BJ (cell line): ENCODE results near the gene NRGN. TPM values are rescaled to one million over a fixed set of nuclear protein-coding genes. Genes with fewer than 3 reads are reported as not detected.
A peak's percentile ranks its signal among the peaks of the same experiment; 100 is the strongest.

Experiments
- CTCF ChIA-PET: fragments of 350-600 bp; formaldehyde crosslinking; extraction: SDS; loops from one replicate; lab custom pipeline; 2021; ENCODE audit warnings: antibody characterized with exemption, inconsistent platforms; lab: Yijun Ruan, JAX
- POLR2A ChIA-PET: fragments of 300-600 bp; sonication (Branson Sonifier 250); formaldehyde crosslinking; extraction: SDS; loops from one replicate; lab custom pipeline; 2021; ENCODE audit warnings: antibody characterized with exemption; lab: Charles Lee
- DNase-seq: peaks from one replicate; pipeline ENCODE4 v3.0.0-alpha.2; 2011; ENCODE audit warnings: low read depth
- H3K27me3 ChIP-seq: 2 replicates; pipeline ENCODE4 v1.6.0; 2011; ENCODE audit warnings: low read length; ENCODE audit not compliant: control insufficient read depth, insufficient read depth
- H3K36me3 ChIP-seq: 2 replicates; pipeline ENCODE4 v1.5.1; 2011; ENCODE audit warnings: low read length; ENCODE audit not compliant: control insufficient read depth, insufficient read depth
- H3K4me3 ChIP-seq: 2 replicates; pipeline ENCODE4 v1.5.1; 2011; ENCODE audit warnings: low read depth, mild to moderate bottlenecking, control low read depth, low read length
- polyA minus RNA-seq: library from RNA; depleted of rRNA, polyadenylated mRNA; stranded (reverse); fragments of >200 nt; gene quantifications from 2 replicates; pipeline ENCODE4 v1.2.3, GENCODE V29; 2011; rRNA and poly(A)+ RNA removed
- polyA plus RNA-seq: library from polyadenylated mRNA; depleted of rRNA; stranded (reverse); fragments of >200 nt; gene quantifications from 2 replicates; pipeline ENCODE4 v1.2.3, GENCODE V29; 2011; rRNA removed
- TF ChIP-seq, protein P1 (sequence below): IDR thresholded peaks from 2 replicates; pipeline ENCODE4 v1.5.1; 2011; ENCODE audit warnings: low read depth, mild to moderate bottlenecking, control low read depth, inconsistent platforms, low read length, moderate library complexity; ENCODE audit not compliant: insufficient read depth

NRGN gene
- 0.98 and 1.6 TPM in 2 replicates for polyA plus RNA-seq
- 0.52 and 0.87 TPM in 2 replicates for polyA minus RNA-seq

DNA sequence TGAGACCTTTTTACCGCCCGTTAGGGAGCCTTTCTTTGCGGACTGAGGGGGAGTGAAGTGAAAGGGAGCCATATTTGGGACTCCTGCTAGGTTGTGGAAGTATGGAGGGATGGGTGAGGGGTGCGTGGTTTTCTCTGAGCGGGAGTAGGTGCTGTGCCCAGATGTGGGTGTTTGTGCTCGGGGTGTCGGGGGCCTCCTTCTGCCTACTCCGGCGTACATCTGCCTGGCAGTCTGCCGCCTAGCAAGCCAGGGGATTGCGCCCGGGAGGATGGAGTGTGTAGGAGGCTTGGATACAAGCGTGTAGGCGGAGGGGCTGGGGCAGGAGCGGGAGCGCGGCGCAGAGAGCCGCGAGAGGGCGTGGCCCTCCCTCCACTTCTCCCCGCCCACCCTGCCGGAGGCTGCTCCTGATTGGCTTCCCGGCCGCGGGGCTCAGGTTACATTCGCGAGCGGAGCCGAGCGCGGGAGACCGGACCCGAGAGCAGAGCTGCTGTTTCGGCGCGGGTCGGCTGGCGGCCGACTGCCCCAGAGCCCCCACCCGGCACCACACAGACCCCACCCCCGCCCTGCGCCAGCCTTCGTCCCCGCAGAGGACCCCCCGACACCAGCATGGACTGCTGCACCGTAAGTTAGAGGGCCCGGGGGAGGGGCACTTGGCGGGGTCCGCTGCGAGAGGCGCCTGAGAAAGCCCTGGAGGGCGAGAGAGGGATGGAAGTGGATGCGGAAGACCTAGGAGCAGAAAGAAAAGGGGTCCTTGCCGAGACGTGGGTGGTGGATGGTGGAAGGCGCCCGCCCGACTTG lies at the start of gene NRGN:
NRGN (plus strand) TSS at position 464 of the 798 bp plus-strand sequence; CDS start at position 607, 143 bp downstream.
- TF ChIP-seq, protein P1, sequence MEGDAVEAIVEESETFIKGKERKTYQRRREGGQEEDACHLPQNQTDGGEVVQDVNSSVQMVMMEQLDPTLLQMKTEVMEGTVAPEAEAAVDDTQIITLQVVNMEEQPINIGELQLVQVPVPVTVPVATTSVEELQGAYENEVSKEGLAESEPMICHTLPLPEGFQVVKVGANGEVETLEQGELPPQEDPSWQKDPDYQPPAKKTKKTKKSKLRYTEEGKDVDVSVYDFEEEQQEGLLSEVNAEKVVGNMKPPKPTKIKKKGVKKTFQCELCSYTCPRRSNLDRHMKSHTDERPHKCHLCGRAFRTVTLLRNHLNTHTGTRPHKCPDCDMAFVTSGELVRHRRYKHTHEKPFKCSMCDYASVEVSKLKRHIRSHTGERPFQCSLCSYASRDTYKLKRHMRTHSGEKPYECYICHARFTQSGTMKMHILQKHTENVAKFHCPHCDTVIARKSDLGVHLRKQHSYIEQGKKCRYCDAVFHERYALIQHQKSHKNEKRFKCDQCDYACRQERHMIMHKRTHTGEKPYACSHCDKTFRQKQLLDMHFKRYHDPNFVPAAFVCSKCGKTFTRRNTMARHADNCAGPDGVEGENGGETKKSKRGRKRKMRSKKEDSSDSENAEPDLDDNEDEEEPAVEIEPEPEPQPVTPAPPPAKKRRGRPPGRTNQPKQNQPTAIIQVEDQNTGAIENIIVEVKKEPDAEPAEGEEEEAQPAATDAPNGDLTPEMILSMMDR = no peak
- peak; percentile 25 for DNase-seq
- ChIA-PET CTCF (interaction anchor here (1.0 to 1.9 kb wide), 7 partner anchors 9 to 128 kb away, joined by 3 to 9 read pairs (median 4); no protein-coding TSS in a partner anchor), POLR2A (no interaction called here)
- Histone ChIP-seq H3K36me3 (no peaks in the 10 kb centered on the region), H3K27me3 (peaks cover 28% of the 10 kb centered on the region), H3K4me3 (peak within 1 kb of the TSS; percentile 48)

- ChIA-PET POLR2A (no interaction called here), CTCF (interaction anchor here (1.2 kb wide), 1 partner anchor 24 kb away, joined by 4 read pairs; no protein-coding TSS in a partner anchor)
- Histone ChIP-seq H3K27me3 (no peaks in the 10 kb centered on the region), H3K36me3 (no peaks in the 10 kb centered on the region), H3K4me3 (no peak overlapping the region)
- TF ChIP-seq, protein P1 = no peak
- no peak for DNase-seq
Measured at GRCh38 chr11:124693142-124693541, 46.6 kb upstream of the NRGN start.

GRCh38 chr11:124699547-124699946 lies 40.2 kb upstream of the NRGN start:
- TF ChIP-seq, protein P1 = no peak
- DNase-seq = no peak
- H3K4me3 ChIP-seq = no peak overlapping the region
- no peaks in the 10 kb centered on the region for H3K36me3 ChIP-seq
- peaks cover 2% of the 10 kb centered on the region; the same call in 1 of the 2 replicates for H3K27me3 ChIP-seq
- ChIA-PET CTCF (interaction anchor here (0.9 kb wide), 1 partner anchor 9 kb away, joined by 3 read pairs; no protein-coding TSS in a partner anchor), POLR2A (no interaction called here)

DNA sequence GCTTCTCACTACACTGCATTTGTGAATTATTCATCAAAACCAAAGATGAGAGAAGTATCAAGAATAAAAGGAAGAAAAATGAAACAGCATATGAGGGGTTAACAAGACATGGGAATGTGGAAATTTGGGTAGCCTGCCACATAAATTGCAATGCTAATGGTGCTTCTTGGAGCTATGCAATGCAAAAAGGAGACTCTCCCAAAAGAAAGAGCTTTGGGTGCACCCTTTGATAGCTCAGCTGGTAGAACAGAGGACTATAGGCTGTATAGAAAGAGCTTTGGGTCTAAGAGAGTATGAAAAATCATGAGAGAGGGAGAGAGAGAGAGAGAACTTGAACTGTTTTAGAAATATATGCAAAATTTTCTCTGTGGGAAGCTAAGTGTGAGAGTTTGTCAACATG lies 39.7 kb upstream of the NRGN start:
- CTCF ChIA-PET = interaction anchor here (0.6 to 1.2 kb wide), 2 partner anchors 41 to 57 kb away, joined by 3 to 4 read pairs; no protein-coding TSS in a partner anchor

GRCh38 chr11:124707829-124708228 lies 31.9 kb upstream of the NRGN start:
- no peak for DNase-seq
- Histone ChIP-seq H3K36me3 (no peaks in the 10 kb centered on the region), H3K27me3 (peaks cover 5% of the 10 kb centered on the region), H3K4me3 (no peak overlapping the region)
- TF ChIP-seq, protein P1 = no peak
- ChIA-PET CTCF (interaction anchor here (0.7 to 1.2 kb wide), 4 partner anchors 9 to 124 kb away, joined by 3 read pairs; no protein-coding TSS in a partner anchor), POLR2A (no interaction called here)

More for the DNA sequence above, 39.7 kb upstream of the NRGN start:
- H3K36me3 ChIP-seq = no peaks in the 10 kb centered on the region
- POLR2A ChIA-PET = no interaction called here
- DNase-seq = no peak
- no peak overlapping the region for H3K4me3 ChIP-seq
- TF ChIP-seq, protein P1 = no peak
- H3K27me3 ChIP-seq = peaks cover 2% of the 10 kb centered on the region; the same call in 1 of the 2 replicates
